NCI-H2171 treated with DMSO at 0.1 percent for 48 hours (cell line): ENCODE results near the gene TFR2.

Source experiments
- DNase-seq: peaks from one replicate; lab custom pipeline; 2025; lab: John Stamatoyannopoulos, UW

The TFR2 gene

DNA sequence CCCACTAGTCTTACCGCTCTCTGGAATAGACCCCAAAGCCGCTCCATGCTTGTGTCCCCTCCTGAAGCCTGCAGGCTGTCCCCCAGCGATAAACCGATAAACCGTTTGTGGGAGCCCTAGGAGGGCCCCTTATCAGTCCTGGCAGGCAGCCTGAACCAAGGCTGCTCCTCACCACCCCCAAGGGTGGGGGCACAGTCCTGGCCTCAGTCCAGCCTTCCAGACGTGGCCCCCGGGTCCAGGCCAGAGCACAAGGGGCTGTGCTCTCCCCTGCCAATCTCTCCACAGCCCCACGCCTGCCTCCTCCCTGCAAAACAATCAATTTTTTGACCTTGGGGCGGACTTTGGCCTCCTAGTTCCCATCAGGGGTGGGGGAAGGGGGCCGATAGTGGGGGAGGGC is at the start of gene TFR2:
TSS of gene TFR2 (minus strand) at position 90 of the 397 bp plus-strand sequence. CDS start at position 47, 43 bp downstream.
- no peak for DNase-seq

DNA sequence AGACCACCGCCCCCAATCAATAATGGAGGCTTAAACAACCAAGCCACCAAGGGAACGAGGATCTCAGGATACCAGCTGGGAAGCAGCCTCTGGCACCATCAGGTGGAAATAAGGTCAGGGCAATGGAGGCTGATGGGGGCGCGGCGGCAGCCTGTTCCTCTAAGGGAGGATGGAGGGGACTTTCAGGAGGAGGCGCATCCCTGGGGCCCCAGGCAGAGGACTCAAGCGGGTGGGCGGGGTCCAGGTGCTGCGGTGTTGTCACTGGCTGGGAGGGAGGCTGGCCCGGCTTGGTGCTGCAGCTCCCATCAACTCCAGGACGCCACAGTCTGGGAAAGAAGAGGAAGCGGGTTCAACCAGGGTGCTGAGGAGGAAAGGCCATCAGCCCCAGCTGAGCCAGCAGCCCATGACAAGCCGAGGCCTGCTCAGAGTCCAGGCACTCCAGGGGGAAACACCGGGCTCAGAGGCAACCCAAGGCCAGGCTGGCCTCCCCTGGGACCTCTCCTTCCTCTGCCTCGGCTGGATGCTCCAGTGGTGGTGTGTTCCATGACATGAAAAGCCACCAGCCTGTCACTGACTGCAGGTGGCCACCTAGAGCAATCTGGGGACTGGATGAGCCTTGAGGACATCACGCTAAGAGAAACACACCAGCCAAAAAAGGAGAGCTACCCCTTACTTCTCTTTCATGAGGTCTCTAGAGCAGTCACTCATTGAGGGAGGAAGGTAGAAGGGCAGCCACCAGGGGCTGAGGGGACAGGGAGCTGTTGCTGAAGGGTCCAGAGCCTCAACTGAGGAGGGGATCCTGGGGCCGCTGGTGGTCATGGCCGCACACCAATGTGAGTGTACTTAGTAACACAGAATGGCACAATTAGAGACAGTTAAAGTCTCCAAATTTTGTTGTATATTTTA is 48.1 kb upstream of the TFR2 start:
- no peak for DNase-seq

- no peak for DNase-seq
Measured at GRCh38 chr7:100688326-100688860, 47.0 kb upstream of the TFR2 start.

DNA sequence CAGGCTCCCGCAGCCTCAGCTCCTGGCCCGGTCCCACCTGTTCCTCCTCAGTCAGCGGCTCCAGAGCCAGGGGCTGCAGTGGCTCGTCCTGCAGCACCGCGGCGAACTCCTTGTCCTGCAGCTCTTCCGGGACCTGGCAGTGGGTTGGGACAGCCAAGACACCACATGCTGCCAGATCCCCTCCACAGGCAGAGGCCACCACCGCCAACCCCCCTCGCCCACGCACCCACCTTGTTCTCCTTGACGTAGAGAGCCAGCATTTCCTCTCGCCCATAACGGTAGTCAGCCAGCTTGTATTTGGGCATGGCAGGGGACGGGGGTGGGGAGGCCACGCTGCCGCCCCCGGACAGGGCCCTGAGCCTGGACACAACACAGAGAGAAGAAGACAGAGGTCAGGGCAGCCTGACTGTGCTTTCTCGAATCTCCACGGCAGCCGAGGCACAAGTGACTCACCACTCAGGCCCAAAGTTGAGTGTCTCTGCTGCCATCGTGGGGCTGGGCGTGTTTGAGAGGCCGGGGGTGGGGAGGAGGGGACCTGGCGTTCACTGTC is 46.5 kb upstream of the TFR2 start:
- DNase-seq, result no peak

GRCh38 chr7:100687261-100687660 is 45.9 kb upstream of the TFR2 start:
- no peak for DNase-seq

- no peak for DNase-seq
Measured at GRCh38 chr7:100686822-100687211, 45.5 kb upstream of the TFR2 start.

- DNase-seq, result no peak
Measured at GRCh38 chr7:100686201-100686821, 45.0 kb upstream of the TFR2 start.

- DNase-seq, result no peak
Measured at GRCh38 chr7:100685631-100686145, 44.3 kb upstream of the TFR2 start.

- no peak for DNase-seq
Measured at GRCh38 chr7:100685049-100685605, 43.8 kb upstream of the TFR2 start.

GRCh38 chr7:100684534-100685042 is 43.2 kb upstream of the TFR2 start:
- no peak for DNase-seq

DNA sequence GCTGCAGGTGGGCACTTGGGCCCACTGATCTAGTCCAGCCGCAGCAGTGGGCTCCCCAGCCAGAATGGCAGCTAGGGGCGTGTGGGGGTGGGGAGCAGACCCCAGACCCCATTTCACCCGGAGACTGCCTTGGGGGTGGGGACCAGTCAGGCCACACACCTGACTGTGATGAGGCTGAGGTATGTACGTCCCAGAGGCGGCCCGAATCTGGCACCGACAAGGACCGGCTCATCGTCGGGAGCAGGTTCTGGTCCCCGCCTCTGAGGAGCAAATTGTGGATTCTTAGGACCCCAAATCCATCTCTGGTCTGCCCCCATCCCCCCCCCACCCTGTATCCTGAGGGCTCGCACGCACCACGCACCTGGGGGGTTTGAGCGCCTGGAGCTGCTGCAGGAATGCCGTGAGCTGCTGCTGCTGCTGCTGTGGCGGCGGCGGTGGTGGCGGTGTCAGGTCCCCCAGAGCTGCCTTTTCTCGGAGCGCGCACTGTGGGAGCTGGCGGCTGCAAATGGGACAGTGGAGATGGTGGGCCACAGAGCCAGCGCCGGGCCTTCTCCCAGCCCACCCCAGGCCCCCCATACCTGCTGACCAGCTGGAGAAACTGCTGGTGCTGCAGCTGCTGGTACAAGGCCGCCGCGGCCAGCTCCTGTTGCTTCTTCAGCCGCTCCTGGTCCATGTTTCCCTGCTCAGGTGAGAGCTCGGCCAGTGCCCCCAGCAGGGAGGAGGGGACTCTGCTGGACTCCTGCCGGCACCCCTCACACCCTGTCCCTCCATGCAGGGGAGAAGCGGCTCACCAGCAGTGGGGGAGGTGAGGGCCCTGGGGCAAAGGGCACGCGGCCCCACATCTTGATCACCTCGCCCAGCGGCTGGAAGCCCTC is 42.5 kb upstream of the TFR2 start:
- no peak for DNase-seq

DNA sequence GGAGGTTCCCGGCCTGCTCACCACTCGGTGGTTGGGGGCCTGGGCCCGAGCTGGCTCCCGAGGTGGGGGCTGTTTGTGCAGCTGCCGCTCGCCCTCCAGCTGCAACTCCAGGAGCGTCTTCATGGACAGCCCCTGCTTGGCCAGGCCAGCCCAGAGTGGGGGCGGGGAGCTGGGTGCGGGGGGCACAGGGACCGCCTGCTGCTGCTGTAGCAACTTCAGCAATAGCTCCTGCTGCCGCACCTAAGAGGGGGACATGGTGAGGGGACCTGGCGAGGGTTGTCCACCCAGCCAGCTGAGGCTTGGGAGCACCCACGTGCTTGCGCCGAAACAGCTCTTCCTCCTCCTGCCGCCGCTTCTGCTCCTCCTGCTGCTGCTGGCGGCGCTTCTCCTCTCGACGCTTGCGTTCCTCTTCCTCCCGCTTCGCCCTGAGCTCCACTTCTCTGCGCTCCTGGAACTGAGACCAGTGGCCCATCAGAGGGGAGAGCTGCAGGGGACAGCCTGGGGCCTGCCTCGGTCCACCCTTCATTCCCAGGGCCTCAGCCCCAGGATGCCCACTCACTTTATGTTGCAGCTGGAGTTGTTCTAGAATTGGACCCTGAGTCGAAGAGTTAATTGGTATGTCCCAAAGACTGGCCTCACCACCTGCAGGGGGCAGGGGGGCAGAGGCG is 41.8 kb upstream of the TFR2 start:
- no peak for DNase-seq

DNA sequence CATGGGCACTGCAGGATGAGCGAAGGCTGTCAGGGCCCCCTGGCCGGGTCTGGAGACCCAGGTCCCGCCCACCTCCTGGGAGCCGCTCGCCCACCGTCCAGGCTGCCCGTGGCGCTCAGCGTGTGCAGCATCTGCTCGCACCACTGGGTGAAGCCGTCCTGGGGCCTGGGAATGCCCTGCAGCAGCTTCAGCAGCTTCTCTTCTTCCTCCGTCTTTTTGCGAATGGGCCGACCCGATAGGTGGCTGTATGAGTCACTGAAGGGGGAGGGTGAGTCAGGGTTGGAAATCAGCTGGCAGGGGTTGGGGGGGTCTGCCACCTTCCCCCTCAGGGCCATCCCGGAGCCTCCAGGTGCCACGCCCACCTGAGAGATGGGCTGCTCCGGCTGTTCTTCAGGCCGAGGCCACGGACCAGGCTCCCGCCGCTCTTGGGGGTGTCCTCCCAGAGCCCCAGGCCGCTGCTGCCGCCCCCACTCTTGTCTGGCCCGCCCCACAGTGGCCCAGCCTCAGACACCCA is 40.9 kb upstream of the TFR2 start:
- no peak for DNase-seq

DNA sequence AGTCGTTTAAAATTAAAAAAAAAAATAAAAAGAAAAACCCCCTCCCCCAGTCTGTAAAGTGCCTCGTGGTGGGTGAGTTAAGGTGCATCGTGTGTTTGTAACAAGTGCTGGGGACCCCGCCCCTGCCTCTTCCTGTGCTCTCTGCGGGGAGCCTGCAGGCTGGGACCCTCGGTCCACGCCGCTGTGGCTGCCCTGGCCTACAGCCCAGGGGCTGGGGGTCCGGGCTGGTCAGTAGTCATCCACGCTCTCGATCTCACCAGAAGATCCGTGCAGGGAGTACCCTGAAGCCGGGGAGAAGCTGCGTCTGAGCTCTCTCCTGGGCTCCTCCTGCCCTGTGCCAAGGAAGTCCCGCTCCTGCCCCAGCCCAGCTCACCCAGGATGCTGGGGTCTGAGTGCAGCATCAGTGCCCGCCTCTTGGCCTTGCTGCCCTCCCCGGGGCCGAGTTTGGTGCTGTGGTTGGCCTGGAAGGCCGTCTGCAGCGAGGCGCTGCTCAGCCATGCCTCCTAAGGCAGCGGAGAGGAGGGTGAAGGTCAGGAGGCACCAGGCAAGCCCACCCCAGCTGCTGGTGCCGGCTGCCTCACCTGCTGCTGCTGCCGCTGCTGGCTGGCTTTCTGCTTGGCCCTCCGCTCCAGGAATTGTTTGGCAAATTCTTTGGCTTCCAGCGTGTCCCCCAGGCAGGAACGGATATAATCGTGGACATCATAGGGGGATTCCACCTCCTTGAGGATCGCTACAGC is 40.3 kb upstream of the TFR2 start:
- DNase-seq, result no peak

GRCh38 chr7:100680576-100681271 is 39.4 kb upstream of the TFR2 start:
- no peak for DNase-seq

DNA sequence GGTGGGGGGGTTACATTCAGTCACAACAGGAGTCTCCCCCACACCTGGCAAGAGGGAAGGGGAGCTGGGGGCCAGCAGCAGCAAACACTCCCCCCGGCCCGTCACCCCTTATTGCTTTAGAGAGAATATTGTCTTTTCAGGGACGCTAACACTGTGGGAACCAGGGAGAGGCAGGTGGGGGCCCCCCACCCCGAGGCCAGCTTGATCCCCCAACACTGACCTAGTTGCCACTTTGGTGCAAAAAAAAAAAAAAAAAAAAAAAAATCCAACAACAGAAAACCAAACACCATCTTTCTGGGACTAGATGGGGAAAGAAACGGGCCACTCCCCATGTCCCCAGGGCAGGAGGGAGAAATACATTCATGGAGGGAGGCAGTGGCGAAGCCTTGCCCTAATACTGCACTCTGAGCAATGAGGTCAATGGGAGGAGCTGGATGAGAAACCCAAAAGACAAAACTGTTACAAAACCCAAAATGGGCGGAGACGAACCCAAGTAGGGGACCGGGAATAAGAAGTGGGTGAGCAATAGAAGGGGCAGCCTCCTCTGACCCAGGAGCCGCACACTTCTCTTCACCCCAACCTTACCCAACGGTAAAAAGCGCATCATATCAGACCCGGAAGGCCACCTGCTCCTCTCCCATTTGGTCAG is 38.7 kb upstream of the TFR2 start:
- no peak for DNase-seq

GRCh38 chr7:100679129-100679926 is 38.0 kb upstream of the TFR2 start:
- DNase-seq, result no peak
